A673 (cell line): ENCODE results near the gene PEAK3. TPM values are rescaled to one million over a fixed set of nuclear protein-coding genes. Genes with fewer than 3 reads are reported as not detected.

Experiments used
- Bru-seq: library from RNA; stranded (reverse); fragments of 400-500 nt; gene quantifications from one replicate; lab custom pipeline; 2021; lab: Mats Ljungman, UMichigan
- BruChase-seq, 2 experiments: library from RNA; stranded (reverse); fragments of 400-500 nt; gene quantifications; one replicate each; lab custom pipeline; 2021; lab: Mats Ljungman, UMichigan
- BruUV-seq: library from RNA; stranded (reverse); fragments of 400-500 nt; replicated peaks from 2 replicates; lab custom pipeline; 2021; lab: Mats Ljungman, UMichigan
- CTCF ChIA-PET: fragments of 300-600 bp; sonication (Branson Sonifier 250); formaldehyde crosslinking; loops from one replicate; lab custom pipeline; 2022; ENCODE audit warnings: antibody characterized with exemption; lab: Charles Lee
- POLR2A ChIA-PET: fragments of 300-600 bp; sonication (Branson Sonifier 250); formaldehyde crosslinking; loops from one replicate; lab custom pipeline; 2022; ENCODE audit warnings: antibody characterized with exemption; ENCODE audit not compliant: low non-redundant PET; lab: Charles Lee
- DNase-seq: peaks from one replicate; pipeline ENCODE4 v3.0.0-alpha.2; 2015; ENCODE audit warnings: low spot score
- H3K27ac ChIP-seq: fragments of 200-600 bp; sonication (generic); 2 replicates; pipeline ENCODE4 v1.5.1; 2016; ENCODE audit warnings: mixed run types, low read depth, mild to moderate bottlenecking, mixed read lengths, antibody characterized with exemption, low read length; ENCODE audit not compliant: poor library complexity, severe bottlenecking
- H3K27me3 ChIP-seq: fragments of 200-600 bp; sonication (generic); replicated peaks from 2 replicates; pipeline ENCODE4 v1.6.1; 2017; ENCODE audit warnings: mixed run types, low read depth, mild to moderate bottlenecking, mixed read lengths, antibody characterized with exemption, low read length; ENCODE audit not compliant: insufficient read depth, poor library complexity
- H3K36me3 ChIP-seq: fragments of 200-600 bp; sonication (generic); 2 replicates; pipeline ENCODE4 v1.6.1; 2016; ENCODE audit warnings: mixed run types, mild to moderate bottlenecking, mixed read lengths, antibody characterized with exemption, low read length; ENCODE audit not compliant: insufficient read depth, poor library complexity, severe bottlenecking
- H3K4me1 ChIP-seq: fragments of 200-600 bp; sonication (generic); 2 replicates; pipeline ENCODE4 v1.6.1; 2017; ENCODE audit warnings: mixed run types, mild to moderate bottlenecking, mixed read lengths, antibody characterized with exemption, low read length; ENCODE audit not compliant: insufficient read depth, poor library complexity, severe bottlenecking
- H3K4me3 ChIP-seq: fragments of 200-600 bp; sonication (generic); 2 replicates; pipeline ENCODE4 v1.5.1; 2016; ENCODE audit warnings: low read depth, mixed run types, mild to moderate bottlenecking, mixed read lengths, low read length; ENCODE audit not compliant: poor library complexity, severe bottlenecking
- H3K9me3 ChIP-seq: fragments of 200-600 bp; sonication (generic); 2 replicates; pipeline ENCODE4 v1.6.1; 2016; ENCODE audit warnings: mixed run types, low read depth, mild to moderate bottlenecking, mixed read lengths, antibody characterized with exemption, low read length; ENCODE audit not compliant: poor library complexity, severe bottlenecking
- CTCF ChIP-seq: fragments of 300-800, 200-600 bp; sonication (generic); conservative IDR thresholded peaks from 2 replicates; pipeline ENCODE4 v1.5.1; 2017; ENCODE audit warnings: low read depth, mild to moderate bottlenecking, antibody characterized with exemption, low read length, moderate library complexity, mixed read lengths
- EZH2 ChIP-seq: fragments of 200-600 bp; sonication (generic); IDR thresholded peaks from 2 replicates; pipeline ENCODE4 v1.6.1; 2017; ENCODE audit warnings: borderline replicate concordance, low read depth, mild to moderate bottlenecking, mixed read lengths, antibody characterized with exemption, low read length; ENCODE audit not compliant: poor library complexity, severe bottlenecking
- intact Hi-C: fragments of 100-400 bp; cut with micrococcal nuclease; formaldehyde crosslinking; loops from one replicate; pipeline ENCODE4 v1.10.0; 2022; ENCODE audit not compliant: unreplicated experiment
- long read RNA-seq: library from polyadenylated mRNA; stranded (forward); transcript quantifications from one replicate; pipeline ENCODE4 v2.0.0, GENCODE V29; 2022
- total RNA-seq: library from RNA; stranded (reverse); gene quantifications from 2 replicates; pipeline ENCODE4 v1.2.3, GENCODE V29; 2021

Gene PEAK3
- total RNA-seq (not detected in 2 replicates), Bru-seq, nascent RNA (not detected), BruChase-seq, experiment 1, labeled RNA remaining after a 2-hour chase (not detected), BruChase-seq, experiment 2, labeled RNA remaining after a 6-hour chase (not detected)
- long read RNA-seq, partial matches to known transcripts, result 0 of 1 reads
- long read RNA-seq, other reads (novel, unspliced or antisense), result 1 of 1 reads

GRCh38 chr19:2282062-2282861 lies at the start of gene PEAK3:
Gene PEAK3, minus strand, starts transcription at chr19:2282175. Its CDS starts 1,244 bp downstream, at chr19:2280931.
- ChIA-PET POLR2A (no interaction called here), CTCF (no interaction called here)
- H3K4me3 ChIP-seq, result no peak within 1 kb of the TSS
- intact Hi-C loops, result no loop called here
- no peak for DNase-seq
- no peak within 1 kb of the TSS for H3K27ac ChIP-seq
- H3K9me3 ChIP-seq, result no peaks in the 10 kb centered on the region
- TF ChIP-seq EZH2 (no peak), CTCF (no peak)
- no TSS peak for BruUV-seq
- H3K27me3 ChIP-seq, result no peaks in the 10 kb centered on the region
- H3K4me1 ChIP-seq, result no peaks in the 10 kb centered on the region
- no peaks in the 10 kb centered on the region for H3K36me3 ChIP-seq

- no peaks in the 10 kb centered on the region for H3K9me3 ChIP-seq
- H3K4me3 ChIP-seq, result no peak overlapping the region
- H3K4me1 ChIP-seq, result peaks cover 29% of the 10 kb centered on the region
- H3K36me3 ChIP-seq, result no peaks in the 10 kb centered on the region
- TF ChIP-seq EZH2, result no peak
- no peak for TF ChIP-seq CTCF
- no peak for DNase-seq
- no peak overlapping the region for H3K27ac ChIP-seq
- ChIA-PET CTCF (no interaction called here), POLR2A (interaction anchor here (0.7 kb wide), 1 partner anchor 33 kb away, joined by 5 read pairs; no protein-coding TSS in a partner anchor)
- intact Hi-C loops, result no loop called here
- BruUV-seq, result no TSS peak
- no peaks in the 10 kb centered on the region for H3K27me3 ChIP-seq
These were observed 48.8 kb upstream of the PEAK3 start for GRCh38 chr19:2330632-2331284.

GRCh38 chr19:2330255-2330631 lies 48.3 kb upstream of the PEAK3 start:
- no peak overlapping the region for H3K4me3 ChIP-seq
- no TSS peak for BruUV-seq

More at GRCh38 chr19:2330255-2330631, 48.3 kb upstream of the PEAK3 start:
- intact Hi-C loops, result no loop called here
- ChIA-PET CTCF (no interaction called here), POLR2A (no interaction called here)
- no peak overlapping the region for H3K27ac ChIP-seq
- H3K36me3 ChIP-seq, result no peaks in the 10 kb centered on the region
- DNase-seq, result no peak
- H3K9me3 ChIP-seq, result no peaks in the 10 kb centered on the region
- peaks cover 29% of the 10 kb centered on the region for H3K4me1 ChIP-seq
- no peaks in the 10 kb centered on the region for H3K27me3 ChIP-seq
- TF ChIP-seq EZH2, result no peak
- no peak for TF ChIP-seq CTCF
